Uterus (tissue), 4 donors: ENCODE data around the gene MYCBPAP. TPM values are rescaled to one million over a fixed set of nuclear protein-coding genes. Genes with fewer than 3 reads are reported as not detected.
"Not testable (repeated sequence)": the region's sequence is repeated elsewhere in the genome, so short reads cannot be mapped to it uniquely, and the experiment has no call there.

Experiments
- DNase-seq, 2 donors: peaks; one replicate each; pipeline ENCODE4 v3.0.0-alpha.2; 2019 to 2020
- H3K27ac ChIP-seq, 2 donors: fragments of 200-600 bp; sonication (generic); 1 replicate in 1 of 2; 2 replicates in 1 of 2; pipeline ENCODE4 v1.5.1; 2016 to 2018
- H3K27me3 ChIP-seq, 2 donors: fragments of 200-600 bp; sonication (generic); one replicate each; pipeline ENCODE4 v1.5.1; 2018 to 2019; ENCODE audit warnings: control low read depth in 1 of 2
- H3K36me3 ChIP-seq, 2 donors: fragments of 200-600 bp; sonication (generic); one replicate each; pipeline ENCODE4 v1.5.1; 2019; ENCODE audit warnings: control low read depth in 1 of 2
- H3K4me1 ChIP-seq, 2 donors: fragments of 200-600 bp; sonication (generic); one replicate each; pipeline ENCODE4 v1.5.1; 2018 to 2019; ENCODE audit warnings: control low read depth in 1 of 2
- H3K4me3 ChIP-seq, 2 donors: fragments of 200-600 bp; sonication (generic); 1 replicate in 1 of 2; 2 replicates in 1 of 2; pipeline ENCODE4 v1.5.1; 2018 to 2019; ENCODE audit warnings: mild to moderate bottlenecking in 1 of 2
- H3K9me3 ChIP-seq, 2 donors: fragments of 200-600 bp; sonication (generic); one replicate each; pipeline ENCODE4 v1.5.1; 2019; ENCODE audit warnings: control low read depth in 1 of 2
- POLR2A ChIP-seq, 2 donors: fragments of 450-650 bp; IDR thresholded peaks; one replicate each; pipeline ENCODE4 v1.6.1; 2016; ENCODE audit warnings: antibody characterized with exemption in 2 of 2, mild to moderate bottlenecking in 1 of 2, moderate library complexity in 1 of 2
- intact Hi-C: fragments of 100-400 bp; cut with DNase I; formaldehyde crosslinking; loops from one replicate; pipeline ENCODE4 v1.15.1; 2023; ENCODE audit warnings: low total_unique reads
- total RNA-seq, 4 donors: library from RNA; depleted of rRNA in 3 of 4; stranded (reverse); fragments of >200 nt in 3 of 4; gene quantifications; one replicate each; pipeline versions ENCODE4 v1.1.0 to v1.2.4, GENCODE V29; 2014 to 2023
- TF ChIP-seq, protein P1 (sequence below), 4 experiments: fragments of 200-600 bp in 2 of 4; fragments of 450-650 bp in 2 of 4; sonication (generic) in 2 of 4; IDR thresholded peaks; one replicate each; pipeline ENCODE4 v1.5.1; 2016 to 2019; ENCODE audit warnings: antibody characterized with exemption in 4 of 4, mild to moderate bottlenecking in 2 of 4, moderate library complexity in 1 of 4
- donor health status: DM: yes; HTN: yes; CAD: no.

Gene MYCBPAP
- total RNA-seq, 4 donors from 2014 or later, result 2.7 to 11.5 (median 5.1) TPM

DNA sequence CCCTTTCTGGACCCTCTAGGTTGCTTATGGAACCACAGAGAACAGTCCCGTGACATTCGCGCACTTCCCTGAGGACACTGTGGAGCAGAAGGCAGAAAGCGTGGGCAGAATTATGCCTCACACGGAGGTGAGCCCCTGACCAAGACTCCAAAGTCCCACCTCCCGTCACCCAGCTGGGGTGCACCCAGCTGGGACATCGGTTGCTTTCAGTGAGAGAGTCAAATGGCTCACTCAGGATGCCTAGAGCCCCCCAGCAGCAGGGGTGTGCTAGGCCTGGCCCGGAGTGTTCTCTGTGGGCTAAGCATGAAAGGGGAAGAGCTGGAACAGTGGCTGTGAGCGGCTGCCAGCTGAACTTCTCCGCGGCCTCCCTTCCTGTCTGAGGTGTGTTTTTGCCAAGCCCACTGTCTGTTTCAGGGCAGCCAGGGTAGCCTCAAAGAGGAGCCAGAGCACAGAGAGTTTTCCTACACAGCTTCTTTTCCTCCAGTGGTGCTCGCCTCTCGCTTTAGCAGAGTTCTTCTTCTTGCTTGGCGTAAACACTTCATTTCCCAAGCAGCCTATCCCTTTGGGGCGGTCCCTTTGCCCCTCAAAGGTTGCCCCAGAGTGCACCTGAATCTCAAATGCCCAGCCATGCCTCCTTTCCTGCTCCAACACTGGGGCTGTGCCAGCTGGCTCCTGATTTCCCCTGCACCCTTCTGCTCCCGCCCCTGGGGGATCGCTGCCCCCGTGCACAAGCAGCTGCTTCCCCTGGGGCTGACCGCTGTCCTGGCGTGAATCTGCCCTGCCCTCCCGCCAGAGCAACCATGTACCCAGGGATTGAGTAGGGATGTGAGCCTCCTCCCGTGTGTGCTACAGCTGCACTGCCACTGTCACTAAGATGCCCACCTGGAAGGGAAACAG, 37.0 kb upstream of the MYCBPAP start:
- H3K27ac ChIP-seq, result peak overlapping the region in 1 of 2 donors; percentile 4
- DNase-seq, result no peak
- H3K4me1 ChIP-seq, result peaks cover 0 to 15% of the 10 kb centered on the region in 2 donors
- H3K27me3 ChIP-seq, result no peaks in the 10 kb centered on the region
- no peak for TF ChIP-seq POLR2A (IDR thresholded peaks at IDR 0.05)
- TF ChIP-seq, protein P1, sequence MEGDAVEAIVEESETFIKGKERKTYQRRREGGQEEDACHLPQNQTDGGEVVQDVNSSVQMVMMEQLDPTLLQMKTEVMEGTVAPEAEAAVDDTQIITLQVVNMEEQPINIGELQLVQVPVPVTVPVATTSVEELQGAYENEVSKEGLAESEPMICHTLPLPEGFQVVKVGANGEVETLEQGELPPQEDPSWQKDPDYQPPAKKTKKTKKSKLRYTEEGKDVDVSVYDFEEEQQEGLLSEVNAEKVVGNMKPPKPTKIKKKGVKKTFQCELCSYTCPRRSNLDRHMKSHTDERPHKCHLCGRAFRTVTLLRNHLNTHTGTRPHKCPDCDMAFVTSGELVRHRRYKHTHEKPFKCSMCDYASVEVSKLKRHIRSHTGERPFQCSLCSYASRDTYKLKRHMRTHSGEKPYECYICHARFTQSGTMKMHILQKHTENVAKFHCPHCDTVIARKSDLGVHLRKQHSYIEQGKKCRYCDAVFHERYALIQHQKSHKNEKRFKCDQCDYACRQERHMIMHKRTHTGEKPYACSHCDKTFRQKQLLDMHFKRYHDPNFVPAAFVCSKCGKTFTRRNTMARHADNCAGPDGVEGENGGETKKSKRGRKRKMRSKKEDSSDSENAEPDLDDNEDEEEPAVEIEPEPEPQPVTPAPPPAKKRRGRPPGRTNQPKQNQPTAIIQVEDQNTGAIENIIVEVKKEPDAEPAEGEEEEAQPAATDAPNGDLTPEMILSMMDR (IDR thresholded peaks at IDR 0.05), result no peak
- H3K4me3 ChIP-seq, result no peak overlapping the region
- H3K36me3 ChIP-seq, result no peaks in the 10 kb centered on the region
- H3K9me3 ChIP-seq, result no peaks in the 10 kb centered on the region
- intact Hi-C loops, result no loop called here

DNA sequence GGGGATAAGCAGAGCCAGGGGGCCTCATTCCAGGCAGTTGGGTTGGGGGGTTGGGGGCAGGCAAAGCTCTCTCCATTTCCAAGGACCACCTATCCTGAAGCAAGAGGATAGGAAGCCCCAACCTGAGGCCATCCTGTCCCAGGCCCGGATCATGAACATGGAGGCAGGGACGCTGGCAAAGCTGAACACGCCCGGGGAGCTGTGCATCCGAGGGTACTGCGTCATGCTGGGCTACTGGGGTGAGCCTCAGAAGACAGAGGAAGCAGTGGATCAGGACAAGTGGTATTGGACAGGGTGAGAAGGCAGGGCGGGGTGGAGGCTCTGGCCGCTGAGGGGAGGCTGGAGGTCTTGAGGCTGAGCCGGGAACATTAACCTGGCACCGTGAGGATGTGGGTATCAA, 36.0 kb upstream of the MYCBPAP start:
- Histone ChIP-seq H3K9me3 (no peaks in the 10 kb centered on the region), H3K27me3 (no peaks in the 10 kb centered on the region), H3K36me3 (no peaks in the 10 kb centered on the region), H3K27ac (no peak overlapping the region), H3K4me1 (peaks cover 0 to 15% of the 10 kb centered on the region in 2 donors), H3K4me3 (no peak overlapping the region)
- intact Hi-C loops, result no loop called here
- no peak for DNase-seq
- TF ChIP-seq, protein P1 (IDR thresholded peaks at IDR 0.05), result no peak
- TF ChIP-seq POLR2A (IDR thresholded peaks at IDR 0.05), result no peak

GRCh38 chr17:50472761-50473161, 35.5 kb upstream of the MYCBPAP start:
- DNase-seq, H3K4me3 ChIP-seq, H3K36me3 ChIP-seq, H3K27me3 ChIP-seq, H3K9me3 ChIP-seq, H3K27ac ChIP-seq, intact Hi-C loops: not testable (repeated sequence)
- peaks cover 0 to 15% of the 10 kb centered on the region in 2 donors for H3K4me1 ChIP-seq

DNA sequence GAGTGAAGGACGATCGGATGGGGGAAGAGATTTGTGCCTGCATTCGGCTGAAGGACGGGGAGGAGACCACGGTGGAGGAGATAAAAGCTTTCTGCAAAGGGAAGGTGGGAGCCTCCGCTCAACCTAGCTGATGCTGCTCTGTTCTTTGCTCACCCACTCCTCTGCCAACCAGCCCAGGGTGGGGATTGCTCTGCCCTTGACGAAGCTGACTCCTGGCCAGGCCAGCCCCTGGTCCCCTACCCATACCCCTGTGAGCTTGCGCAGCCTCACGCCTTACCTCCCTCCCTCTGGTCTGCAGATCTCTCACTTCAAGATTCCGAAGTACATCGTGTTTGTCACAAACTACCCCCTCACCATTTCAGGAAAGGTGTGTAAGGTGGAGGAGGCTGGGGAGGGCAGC, 34.3 kb upstream of the MYCBPAP start:
- no peaks in the 10 kb centered on the region for H3K27me3 ChIP-seq
- H3K36me3 ChIP-seq, result no peaks in the 10 kb centered on the region
- H3K4me1 ChIP-seq, result peaks cover 0 to 7% of the 10 kb centered on the region in 2 donors
- no peak overlapping the region for H3K4me3 ChIP-seq
- TF ChIP-seq POLR2A (IDR thresholded peaks at IDR 0.05), result no peak
- TF ChIP-seq, protein P1 (IDR thresholded peaks at IDR 0.05), result no peak
- H3K9me3 ChIP-seq, result no peaks in the 10 kb centered on the region
- no peak for DNase-seq
- intact Hi-C loops, result no loop called here
- no peak overlapping the region for H3K27ac ChIP-seq

GRCh38 chr17:50474523-50474922, 33.7 kb upstream of the MYCBPAP start:
- no peak for TF ChIP-seq POLR2A (IDR thresholded peaks at IDR 0.05)
- TF ChIP-seq, protein P1 (IDR thresholded peaks at IDR 0.05), result no peak
- no peaks in the 10 kb centered on the region for H3K36me3 ChIP-seq
- H3K27ac ChIP-seq, result no peak overlapping the region
- no peaks in the 10 kb centered on the region for H3K9me3 ChIP-seq
- H3K27me3 ChIP-seq, result no peaks in the 10 kb centered on the region
- H3K4me3 ChIP-seq, result no peak overlapping the region
- no peak for DNase-seq
- intact Hi-C loops, result no loop called here
- peaks cover 0 to 1% of the 10 kb centered on the region in 2 donors for H3K4me1 ChIP-seq
